ENCODE measurements around the gene AFF3.
"Not testable (repeated sequence)": the region's sequence is repeated elsewhere in the genome, so short reads cannot be mapped to it uniquely, and the experiment has no call there.

The AFF3 gene
- 50.7 reads per million, percentile 68 among the genes with 10 or more reads in this experiment for total RNA-seq

GRCh38 chr2:100142393-100142792 lies at the start of gene AFF3:
Gene AFF3 (minus strand): TSS chr2:100142590. CDS start chr2:100104454, 38,136 bp downstream.
- DNase-seq, result no peak

- DNase-seq, result no peak
Measured at GRCh38 chr2:100189387-100189786, 47.0 kb upstream of the AFF3 start.

GRCh38 chr2:100188326-100188725 lies 45.9 kb upstream of the AFF3 start:
- DNase-seq, result no peak

GRCh38 chr2:100186126-100186525 lies 43.7 kb upstream of the AFF3 start:
- no peak for DNase-seq

GRCh38 chr2:100185516-100185915 lies 43.1 kb upstream of the AFF3 start:
- no peak for DNase-seq

- no peak for DNase-seq
Measured at GRCh38 chr2:100185105-100185504, 42.7 kb upstream of the AFF3 start.

GRCh38 chr2:100184055-100184737 lies 41.8 kb upstream of the AFF3 start:
- no peak for DNase-seq

GRCh38 chr2:100182494-100183361 lies 40.3 kb upstream of the AFF3 start:
- no peak for DNase-seq

GRCh38 chr2:100180503-100180902 lies 38.1 kb upstream of the AFF3 start:
- no peak for DNase-seq

GRCh38 chr2:100179806-100180205 lies 37.4 kb upstream of the AFF3 start:
- DNase-seq, result no peak

- no peak for DNase-seq
Measured at GRCh38 chr2:100178864-100179263, 36.5 kb upstream of the AFF3 start.

- no peak for DNase-seq
Measured at GRCh38 chr2:100178085-100178788, 35.8 kb upstream of the AFF3 start.

- DNase-seq, result no peak
Measured at GRCh38 chr2:100176925-100177324, 34.5 kb upstream of the AFF3 start.

GRCh38 chr2:100174026-100174431 lies 31.6 kb upstream of the AFF3 start:
- no peak for DNase-seq

GRCh38 chr2:100166701-100167100 lies 24.3 kb upstream of the AFF3 start:
- no peak for DNase-seq

- no peak for DNase-seq
Measured at GRCh38 chr2:100163605-100164004, 21.2 kb upstream of the AFF3 start.

GRCh38 chr2:100161945-100162620 lies 19.7 kb upstream of the AFF3 start:
- DNase-seq, result no peak

- DNase-seq, result no peak
Measured at GRCh38 chr2:100160396-100160795, 18.0 kb upstream of the AFF3 start.

GRCh38 chr2:100151832-100152231 lies 9.4 kb upstream of the AFF3 start:
- not testable (repeated sequence) for DNase-seq

GRCh38 chr2:100151310-100151709 lies 8.9 kb upstream of the AFF3 start:
- no peak for DNase-seq

- no peak for DNase-seq
Measured at GRCh38 chr2:100148883-100149282, 6.5 kb upstream of the AFF3 start.

GRCh38 chr2:100146657-100146960 lies 4.2 kb upstream of the AFF3 start:
- no peak for DNase-seq
